ENCODE data around the gene BICDL2.
"Not testable (repeated sequence)": the region's sequence is repeated elsewhere in the genome, so short reads cannot be mapped to it uniquely, and the experiment has no call there.

BICDL2 gene

GRCh38 chr16:3073448-3073847, 36.7 kb upstream of the BICDL2 start:
- no CpG with 5 or more reads among the region's 7 CpGs for WGBS, 2 donors (ENCODE audit: extremely low coverage in 2 of 2, insufficient read length in 2 of 2, insufficient replicate concordance in 1 of 2)
- no peak for DNase-seq (ENCODE audit: low spot score)
- H4K91ac ChIP-seq (ENCODE audit: low read depth, low read length, poor library complexity), result no peak overlapping the region
- H3K18ac ChIP-seq (ENCODE audit: low read length), result no peak overlapping the region
- no peak overlapping the region for H4K8ac ChIP-seq (ENCODE audit: low read depth, low read length)
- no peak overlapping the region for H3K27ac ChIP-seq (replicated peaks; ENCODE audit: low read length)
- no peak overlapping the region for H2BK5ac ChIP-seq (ENCODE audit: low read length)
- H3K27me3 ChIP-seq (ENCODE audit: control insufficient read depth in 3 of 3, insufficient read depth in 3 of 3, low read depth in 1 of 3, low read length in 3 of 3), result peaks cover 0 to 41% (median 0%) of the 10 kb centered on the region in 3 experiments
- H3K4me2 ChIP-seq (ENCODE audit: insufficient read depth, low read length, poor library complexity, severe bottlenecking), result no peak overlapping the region
- H3K4ac ChIP-seq (ENCODE audit: low read length), result no peak overlapping the region
- H2BK15ac ChIP-seq (ENCODE audit: low read length), result no peak overlapping the region
- H2AK5ac ChIP-seq (ENCODE audit: low read depth, low read length), result peak overlapping the region; percentile 5
- no peaks in the 10 kb centered on the region for H3K36me3 ChIP-seq (replicated peaks in 1 of 2; ENCODE audit: control insufficient read depth in 2 of 2, insufficient read depth in 2 of 2, low read length in 2 of 2)
- no peaks in the 10 kb centered on the region for H3K9me3 ChIP-seq (replicated peaks in 1 of 2; ENCODE audit: control insufficient read depth in 2 of 2, insufficient read depth in 1 of 2, low read depth in 1 of 2, low read length in 2 of 2)
- no peak overlapping the region for H2BK12ac ChIP-seq (ENCODE audit: low read length)
- peaks cover 0 to 2% of the 10 kb centered on the region in 2 donors for H3K4me1 ChIP-seq (ENCODE audit: control insufficient read depth in 2 of 2, insufficient read depth in 1 of 2, low read depth in 1 of 2, low read length in 2 of 2)
- H3K14ac ChIP-seq (ENCODE audit: low read length), result no peak overlapping the region
- no peak overlapping the region for H2AFZ ChIP-seq (ENCODE audit: low read length)
- H3K23ac ChIP-seq (ENCODE audit: low read depth, low read length, poor library complexity), result peak overlapping the region; percentile 9
- H3K79me1 ChIP-seq (ENCODE audit: low read depth, low read length), result no peaks in the 10 kb centered on the region
- H3K9ac ChIP-seq (ENCODE audit: low read depth, low read length, poor library complexity), result no peak overlapping the region
- H3K4me3 ChIP-seq (ENCODE audit: low read length in 2 of 2), result no peak overlapping the region
- no peak overlapping the region for H2BK120ac ChIP-seq (ENCODE audit: low read depth, low read length)

DNA sequence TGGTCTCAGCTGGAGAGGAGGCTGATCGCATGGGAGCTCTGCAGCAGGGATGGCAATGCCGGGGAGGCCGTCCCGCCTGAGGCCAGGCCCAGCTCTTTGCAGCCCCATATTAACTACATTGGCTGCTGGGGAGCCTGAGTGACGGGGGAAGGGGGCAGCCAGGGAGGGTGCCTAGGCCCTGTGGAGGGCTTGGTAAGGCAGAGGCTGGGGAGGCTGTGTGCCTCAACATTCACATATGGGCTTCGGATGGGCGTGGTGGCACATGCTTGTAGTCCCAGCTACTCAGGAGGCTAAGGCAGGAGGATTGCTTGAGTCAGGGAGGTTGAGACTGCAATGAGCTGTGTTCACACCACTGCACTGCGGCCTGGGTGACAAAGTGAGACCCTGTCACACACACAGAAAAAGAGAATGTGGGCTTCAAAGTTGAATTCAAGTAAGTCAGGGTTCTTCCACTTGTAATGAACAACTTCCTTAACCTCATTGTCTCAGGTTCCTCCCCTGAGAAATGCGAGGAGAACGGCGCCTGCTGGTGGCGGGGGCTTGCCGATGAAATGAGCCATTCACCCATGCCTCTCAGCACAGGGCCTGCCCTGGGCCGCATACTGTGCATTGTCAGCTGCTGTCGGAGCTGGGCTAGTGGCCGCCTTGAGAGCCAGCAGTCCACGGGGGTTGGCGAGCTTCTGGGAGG, 36.0 kb upstream of the BICDL2 start:
- not testable (repeated sequence) for H3K79me1 ChIP-seq (ENCODE audit: low read depth, low read length); H2BK15ac ChIP-seq (ENCODE audit: low read length); H4K8ac ChIP-seq (ENCODE audit: low read depth, low read length); H3K4ac ChIP-seq (ENCODE audit: low read length); H3K36me3 ChIP-seq (replicated peaks in 1 of 2; ENCODE audit: control insufficient read depth in 2 of 2, insufficient read depth in 2 of 2, low read length in 2 of 2); H3K9ac ChIP-seq (ENCODE audit: low read depth, low read length, poor library complexity); H2AFZ ChIP-seq (ENCODE audit: low read length); H2BK5ac ChIP-seq (ENCODE audit: low read length); H2BK12ac ChIP-seq (ENCODE audit: low read length); H2BK120ac ChIP-seq (ENCODE audit: low read depth, low read length); H3K9me3 ChIP-seq (replicated peaks in 1 of 2; ENCODE audit: control insufficient read depth in 2 of 2, insufficient read depth in 1 of 2, low read depth in 1 of 2, low read length in 2 of 2); H3K4me3 ChIP-seq (ENCODE audit: low read length in 2 of 2); DNase-seq (ENCODE audit: low spot score); H3K23ac ChIP-seq (ENCODE audit: low read depth, low read length, poor library complexity); H3K27ac ChIP-seq (replicated peaks; ENCODE audit: low read length); H3K4me1 ChIP-seq (ENCODE audit: control insufficient read depth in 2 of 2, insufficient read depth in 1 of 2, low read depth in 1 of 2, low read length in 2 of 2); H2AK5ac ChIP-seq (ENCODE audit: low read depth, low read length); H3K18ac ChIP-seq (ENCODE audit: low read length); H4K91ac ChIP-seq (ENCODE audit: low read depth, low read length, poor library complexity); H3K4me2 ChIP-seq (ENCODE audit: insufficient read depth, low read length, poor library complexity, severe bottlenecking); H3K14ac ChIP-seq (ENCODE audit: low read length)
- no CpG with 5 or more reads among the region's 18 CpGs for WGBS, 2 donors (ENCODE audit: extremely low coverage in 2 of 2, insufficient read length in 2 of 2, insufficient replicate concordance in 1 of 2)
- peaks cover 0 to 42% (median 0%) of the 10 kb centered on the region in 3 experiments for H3K27me3 ChIP-seq (ENCODE audit: control insufficient read depth in 3 of 3, insufficient read depth in 3 of 3, low read depth in 1 of 3, low read length in 3 of 3)

GRCh38 chr16:3072148-3072547, 35.4 kb upstream of the BICDL2 start:
- H2AFZ ChIP-seq (ENCODE audit: low read length); H3K27ac ChIP-seq (replicated peaks; ENCODE audit: low read length); H4K8ac ChIP-seq (ENCODE audit: low read depth, low read length); H3K9me3 ChIP-seq (replicated peaks in 1 of 2; ENCODE audit: control insufficient read depth in 2 of 2, insufficient read depth in 1 of 2, low read depth in 1 of 2, low read length in 2 of 2); H4K91ac ChIP-seq (ENCODE audit: low read depth, low read length, poor library complexity); H3K18ac ChIP-seq (ENCODE audit: low read length); H3K4me1 ChIP-seq (ENCODE audit: control insufficient read depth in 2 of 2, insufficient read depth in 1 of 2, low read depth in 1 of 2, low read length in 2 of 2); H2AK5ac ChIP-seq (ENCODE audit: low read depth, low read length); H3K79me1 ChIP-seq (ENCODE audit: low read depth, low read length); DNase-seq (ENCODE audit: low spot score); H3K4me3 ChIP-seq (ENCODE audit: low read length in 2 of 2); H2BK15ac ChIP-seq (ENCODE audit: low read length); H3K9ac ChIP-seq (ENCODE audit: low read depth, low read length, poor library complexity); H3K23ac ChIP-seq (ENCODE audit: low read depth, low read length, poor library complexity); H2BK120ac ChIP-seq (ENCODE audit: low read depth, low read length); H3K36me3 ChIP-seq (replicated peaks in 1 of 2; ENCODE audit: control insufficient read depth in 2 of 2, insufficient read depth in 2 of 2, low read length in 2 of 2); H2BK5ac ChIP-seq (ENCODE audit: low read length); H3K4ac ChIP-seq (ENCODE audit: low read length); H2BK12ac ChIP-seq (ENCODE audit: low read length); H3K14ac ChIP-seq (ENCODE audit: low read length); H3K4me2 ChIP-seq (ENCODE audit: insufficient read depth, low read length, poor library complexity, severe bottlenecking): not testable (repeated sequence)
- WGBS, 2 donors (ENCODE audit: extremely low coverage in 2 of 2, insufficient read length in 2 of 2, insufficient replicate concordance in 1 of 2), result no CpG with 5 or more reads among the region's 4 CpGs
- peaks cover 0 to 41% (median 0%) of the 10 kb centered on the region in 3 experiments for H3K27me3 ChIP-seq (ENCODE audit: control insufficient read depth in 3 of 3, insufficient read depth in 3 of 3, low read depth in 1 of 3, low read length in 3 of 3)

DNA sequence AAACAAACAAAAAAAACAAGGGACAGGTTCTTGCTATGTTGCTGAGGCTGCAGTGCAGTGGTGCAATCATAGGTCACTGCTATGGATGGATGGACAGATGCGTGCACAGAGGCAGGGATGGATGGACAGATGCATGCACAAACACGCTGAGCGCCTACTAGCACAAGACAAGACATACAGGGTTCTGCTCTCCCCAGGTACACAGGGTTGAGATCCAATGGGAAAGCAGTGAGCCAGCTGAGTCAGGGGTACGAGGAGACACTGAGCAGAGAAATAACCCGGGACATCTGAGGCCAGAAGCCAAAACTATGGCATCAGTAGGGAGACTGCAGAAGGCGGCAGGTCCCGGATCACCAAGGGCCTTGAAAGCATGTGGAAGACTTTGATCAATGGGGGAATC, 34.9 kb upstream of the BICDL2 start:
- no peaks in the 10 kb centered on the region for H3K36me3 ChIP-seq (replicated peaks in 1 of 2; ENCODE audit: control insufficient read depth in 2 of 2, insufficient read depth in 2 of 2, low read length in 2 of 2)
- H2AK5ac ChIP-seq (ENCODE audit: low read depth, low read length), result no peak overlapping the region
- no peak overlapping the region for H2AFZ ChIP-seq (ENCODE audit: low read length)
- no peak overlapping the region for H3K14ac ChIP-seq (ENCODE audit: low read length)
- no peak overlapping the region for H3K27ac ChIP-seq (replicated peaks; ENCODE audit: low read length)
- H4K91ac ChIP-seq (ENCODE audit: low read depth, low read length, poor library complexity), result no peak overlapping the region
- DNase-seq (ENCODE audit: low spot score), result no peak
- H3K4me3 ChIP-seq (ENCODE audit: low read length in 2 of 2), result peak overlapping the region in 1 of 2 donors; percentile 22
- no peak overlapping the region for H2BK120ac ChIP-seq (ENCODE audit: low read depth, low read length)
- H3K27me3 ChIP-seq (ENCODE audit: control insufficient read depth in 3 of 3, insufficient read depth in 3 of 3, low read depth in 1 of 3, low read length in 3 of 3), result peaks cover 0 to 37% (median 0%) of the 10 kb centered on the region in 3 experiments
- no peaks in the 10 kb centered on the region for H3K9me3 ChIP-seq (replicated peaks in 1 of 2; ENCODE audit: control insufficient read depth in 2 of 2, insufficient read depth in 1 of 2, low read depth in 1 of 2, low read length in 2 of 2)
- no peak overlapping the region for H3K4ac ChIP-seq (ENCODE audit: low read length)
- H4K8ac ChIP-seq (ENCODE audit: low read depth, low read length), result no peak overlapping the region
- H2BK5ac ChIP-seq (ENCODE audit: low read length), result no peak overlapping the region
- H3K4me2 ChIP-seq (ENCODE audit: insufficient read depth, low read length, poor library complexity, severe bottlenecking), result no peak overlapping the region
- peaks cover 0 to 2% of the 10 kb centered on the region in 2 donors for H3K4me1 ChIP-seq (ENCODE audit: control insufficient read depth in 2 of 2, insufficient read depth in 1 of 2, low read depth in 1 of 2, low read length in 2 of 2)
- H3K18ac ChIP-seq (ENCODE audit: low read length), result no peak overlapping the region
- H3K79me1 ChIP-seq (ENCODE audit: low read depth, low read length), result no peaks in the 10 kb centered on the region
- no peak overlapping the region for H3K23ac ChIP-seq (ENCODE audit: low read depth, low read length, poor library complexity)
- H3K9ac ChIP-seq (ENCODE audit: low read depth, low read length, poor library complexity), result no peak overlapping the region
- H2BK12ac ChIP-seq (ENCODE audit: low read length), result no peak overlapping the region
- no peak overlapping the region for H2BK15ac ChIP-seq (ENCODE audit: low read length)
- WGBS, 2 donors (ENCODE audit: extremely low coverage in 2 of 2, insufficient read length in 2 of 2, insufficient replicate concordance in 1 of 2), result no CpG with 5 or more reads among the region's 7 CpGs

Measured in neuronal stem cell (in vitro differentiated cells).